ENCODE measurements around the gene LRP1-AS. TPM values are rescaled to one million over a fixed set of nuclear protein-coding genes. Genes with fewer than 3 reads are reported as not detected.
A peak's percentile ranks its signal among the peaks of the same experiment; 100 is the strongest.

LRP1-AS gene
- total and polyA plus RNA-seq, 7 experiments from 2014 or later: not detected

GRCh38 chr12:57133013-57133569 lies 14.3 kb downstream of the LRP1-AS start:
- Mint-ChIP-seq H3K4me1 (peaks cover 2 to 19% (median 7%) of the 10 kb centered on the region in 7 donors), H3K27me3 (peaks cover 0 to 30% (median 0%) of the 10 kb centered on the region in 5 donors), H3K36me3 (no peaks in the 10 kb centered on the region), H3K27ac (no peak overlapping the region), H3K9me3 (peaks cover 0 to 1% (median 0%) of the 10 kb centered on the region in 11 donors), H3K4me3 (no peak overlapping the region)
- H3K9me3 ChIP-seq (ENCODE audit: control insufficient read depth in 2 of 3, low read length in 3 of 3): no peaks in the 10 kb centered on the region
- intact Hi-C loops (cut with micrococcal nuclease): no loop called here
- ATAC-seq: no peak
- H3K4me3 ChIP-seq (ENCODE audit: low read length): no peak overlapping the region
- no peaks in the 10 kb centered on the region for H3K4me1 ChIP-seq (ENCODE audit: control insufficient read depth in 2 of 2, insufficient read depth in 2 of 2, low read length in 2 of 2)
- H3K27me3 ChIP-seq (ENCODE audit: control insufficient read depth in 2 of 2, insufficient read depth in 2 of 2, low read length in 2 of 2): peaks cover 0 to 5% of the 10 kb centered on the region in 2 donors
- POLR2A ChIA-PET: no interaction called here
- H3K36me3 ChIP-seq (ENCODE audit: control insufficient read depth in 2 of 3, insufficient read depth in 3 of 3, low read length in 3 of 3): peaks cover 0 to 1% (median 0%) of the 10 kb centered on the region in 3 experiments
- no peak overlapping the region for H3K27ac ChIP-seq (ENCODE audit: low read depth, low read length)
- no peak for DNase-seq
- CTCF ChIA-PET: interaction anchor here (0.8 kb wide), 1 partner anchor 8 kb away, joined by 3 read pairs; no protein-coding TSS in a partner anchor

GRCh38 chr12:57131896-57132744 lies 15.3 kb downstream of the LRP1-AS start:
- Histone ChIP-seq H3K4me3 (ENCODE audit: low read length) (no peak overlapping the region), H3K9me3 (ENCODE audit: control insufficient read depth in 2 of 3, low read length in 3 of 3) (no peaks in the 10 kb centered on the region), H3K27me3 (ENCODE audit: control insufficient read depth in 2 of 2, insufficient read depth in 2 of 2, low read length in 2 of 2) (peaks cover 0 to 5% of the 10 kb centered on the region in 2 donors), H3K4me1 (ENCODE audit: control insufficient read depth in 2 of 2, insufficient read depth in 2 of 2, low read length in 2 of 2) (peaks cover 0 to 3% of the 10 kb centered on the region in 2 donors), H3K27ac (ENCODE audit: low read depth, low read length) (no peak overlapping the region), H3K36me3 (ENCODE audit: control insufficient read depth in 2 of 3, insufficient read depth in 3 of 3, low read length in 3 of 3) (peaks cover 0 to 5% (median 0%) of the 10 kb centered on the region in 3 experiments)
- ChIA-PET CTCF (interaction anchor here (0.6 to 3.0 kb wide), 3 partner anchors 13 to 1111 kb away, joined by 3 to 9 read pairs (median 4); partner anchors contain the start of gene STAT6), POLR2A (no interaction called here)
- intact Hi-C loops (cut with micrococcal nuclease): no loop called here
- H3K27me3 Mint-ChIP-seq: peaks cover 0 to 33% (median 0%) of the 10 kb centered on the region in 5 donors
- H3K4me1 Mint-ChIP-seq: peaks cover 5 to 20% (median 10%) of the 10 kb centered on the region in 7 donors
- ATAC-seq (no peak), DNase-seq (peak in 1 of 9 donors; percentile 4)
- peak overlapping the region in 4 of 9 donors; percentile 1 to 70 (median 27) for H3K27ac Mint-ChIP-seq
- H3K36me3 Mint-ChIP-seq: no peaks in the 10 kb centered on the region
- peak overlapping the region in 1 of 10 donors; percentile 39 for H3K4me3 Mint-ChIP-seq
- H3K9me3 Mint-ChIP-seq: peaks cover 0 to 1% (median 0%) of the 10 kb centered on the region in 11 donors

GRCh38 chr12:57130941-57131340 lies 16.5 kb downstream of the LRP1-AS start:
- Histone ChIP-seq H3K27ac (ENCODE audit: low read depth, low read length) (no peak overlapping the region), H3K9me3 (ENCODE audit: control insufficient read depth in 2 of 3, low read length in 3 of 3) (no peaks in the 10 kb centered on the region), H3K27me3 (ENCODE audit: control insufficient read depth in 2 of 2, insufficient read depth in 2 of 2, low read length in 2 of 2) (peaks cover 0 to 5% of the 10 kb centered on the region in 2 donors), H3K36me3 (ENCODE audit: control insufficient read depth in 2 of 3, insufficient read depth in 3 of 3, low read length in 3 of 3) (peaks cover 0 to 5% (median 0%) of the 10 kb centered on the region in 3 experiments), H3K4me1 (ENCODE audit: control insufficient read depth in 2 of 2, insufficient read depth in 2 of 2, low read length in 2 of 2) (peaks cover 0 to 6% of the 10 kb centered on the region in 2 donors), H3K4me3 (ENCODE audit: low read length) (no peak overlapping the region)
- intact Hi-C loops (cut with micrococcal nuclease): no loop called here
- Mint-ChIP-seq H3K4me1 (peaks cover 6 to 23% (median 14%) of the 10 kb centered on the region in 7 donors), H3K27ac (peak overlapping the region in 4 of 9 donors; percentile 22 to 77 (median 52)), H3K9me3 (peaks cover 0 to 1% (median 0%) of the 10 kb centered on the region in 11 donors), H3K36me3 (no peaks in the 10 kb centered on the region), H3K27me3 (peaks cover 0 to 44% (median 0%) of the 10 kb centered on the region in 5 donors), H3K4me3 (peak overlapping the region in 4 of 10 donors; percentile 4 to 93 (median 43))
- ChIA-PET CTCF (interaction anchor here (1.0 to 3.0 kb wide), 2 partner anchors 19 to 51 kb away, joined by 5 to 9 read pairs; partner anchors contain the start of gene STAT6), POLR2A (interaction anchor here (1.0 kb wide), 1 partner anchor 52 kb away, joined by 3 read pairs; no protein-coding TSS in a partner anchor)
- ATAC-seq (no peak), DNase-seq (peak in 1 of 9 donors; percentile 8)

GRCh38 chr12:57129889-57130288 lies 17.5 kb downstream of the LRP1-AS start:
- Histone ChIP-seq H3K9me3 (ENCODE audit: control insufficient read depth in 2 of 3, low read length in 3 of 3) (no peaks in the 10 kb centered on the region), H3K27me3 (ENCODE audit: control insufficient read depth in 2 of 2, insufficient read depth in 2 of 2, low read length in 2 of 2) (peaks cover 0 to 5% of the 10 kb centered on the region in 2 donors), H3K4me1 (ENCODE audit: control insufficient read depth in 2 of 2, insufficient read depth in 2 of 2, low read length in 2 of 2) (peaks cover 0 to 6% of the 10 kb centered on the region in 2 donors), H3K4me3 (ENCODE audit: low read length) (no peak overlapping the region), H3K36me3 (ENCODE audit: control insufficient read depth in 2 of 3, insufficient read depth in 3 of 3, low read length in 3 of 3) (peaks cover 0 to 5% (median 0%) of the 10 kb centered on the region in 3 experiments), H3K27ac (ENCODE audit: low read depth, low read length) (no peak overlapping the region)
- Mint-ChIP-seq H3K27ac (peak overlapping the region in 6 of 9 donors; percentile 48 to 84 (median 66)), H3K27me3 (peaks cover 0 to 50% (median 0%) of the 10 kb centered on the region in 5 donors), H3K9me3 (peaks cover 0 to 1% (median 0%) of the 10 kb centered on the region in 11 donors), H3K36me3 (no peaks in the 10 kb centered on the region), H3K4me1 (peaks cover 6 to 23% (median 14%) of the 10 kb centered on the region in 7 donors), H3K4me3 (peak overlapping the region; percentile 59 to 93 (median 68))
- intact Hi-C loops (cut with micrococcal nuclease): loop anchor here (5.0 to 10.0 kb wide), 2 partner anchors 123 to 325 kb away; partner anchors contain the start of genes GLI1 (in 1 of the 2), INHBE (in 1 of the 2) and ZBTB39 (in 1 of the 2)
- POLR2A ChIA-PET: no interaction called here
- peak in 1 of 9 donors; percentile 0 for DNase-seq
- CTCF ChIA-PET: interaction anchor here (1.0 to 3.0 kb wide), 2 partner anchors 18 to 53 kb away, joined by 5 to 9 read pairs; partner anchors contain the start of gene STAT6
- ATAC-seq: peak; percentile 43

- ChIA-PET POLR2A (interaction anchor here (0.9 kb wide), 1 partner anchor 60 kb away, joined by 3 read pairs; no protein-coding TSS in a partner anchor), CTCF (interaction anchor here (3.0 to 10.8 kb wide), 2 partner anchors 17 to 54 kb away, joined by 9 to 162 read pairs; partner anchors contain the start of gene STAT6)
- Mint-ChIP-seq H3K36me3 (no peaks in the 10 kb centered on the region), H3K4me1 (peaks cover 3 to 25% (median 15%) of the 10 kb centered on the region in 7 donors), H3K4me3 (peak overlapping the region; percentile 59 to 93 (median 71)), H3K9me3 (peaks cover 0 to 1% (median 0%) of the 10 kb centered on the region in 11 donors), H3K27ac (peak overlapping the region in 6 of 9 donors; percentile 48 to 84 (median 66)), H3K27me3 (peaks cover 0 to 55% (median 0%) of the 10 kb centered on the region in 5 donors)
- no peak overlapping the region for H3K4me3 ChIP-seq (ENCODE audit: low read length)
- peaks cover 0 to 5% of the 10 kb centered on the region in 2 donors for H3K27me3 ChIP-seq (ENCODE audit: control insufficient read depth in 2 of 2, insufficient read depth in 2 of 2, low read length in 2 of 2)
- DNase-seq (peak in 1 of 9 donors; percentile 3), ATAC-seq (no peak)
- intact Hi-C loops (cut with micrococcal nuclease): loop anchor here (5.0 to 10.0 kb wide), 2 partner anchors 122 to 325 kb away; partner anchors contain the start of genes GLI1 (in 1 of the 2), INHBE (in 1 of the 2) and ZBTB39 (in 1 of the 2)
- H3K36me3 ChIP-seq (ENCODE audit: control insufficient read depth in 2 of 3, insufficient read depth in 3 of 3, low read length in 3 of 3): peaks cover 0 to 5% (median 0%) of the 10 kb centered on the region in 3 experiments
- peaks cover 0 to 6% of the 10 kb centered on the region in 2 donors for H3K4me1 ChIP-seq (ENCODE audit: control insufficient read depth in 2 of 2, insufficient read depth in 2 of 2, low read length in 2 of 2)
- H3K27ac ChIP-seq (ENCODE audit: low read depth, low read length): no peak overlapping the region
- H3K9me3 ChIP-seq (ENCODE audit: control insufficient read depth in 2 of 3, low read length in 3 of 3): no peaks in the 10 kb centered on the region
These were observed 18.0 kb downstream of the LRP1-AS start for GRCh38 chr12:57129321-57129842.

Data from naive thymus-derived CD4-positive, alpha-beta T cell (primary cell).